ENCODE results near the gene PRR5L. TPM values are rescaled to one million over a fixed set of nuclear protein-coding genes. Genes with fewer than 3 reads are reported as not detected.

Gene PRR5L
- total RNA-seq, 3 donors from 2014 or later = 5.1 to 10.0 (median 8.5) TPM

DNA sequence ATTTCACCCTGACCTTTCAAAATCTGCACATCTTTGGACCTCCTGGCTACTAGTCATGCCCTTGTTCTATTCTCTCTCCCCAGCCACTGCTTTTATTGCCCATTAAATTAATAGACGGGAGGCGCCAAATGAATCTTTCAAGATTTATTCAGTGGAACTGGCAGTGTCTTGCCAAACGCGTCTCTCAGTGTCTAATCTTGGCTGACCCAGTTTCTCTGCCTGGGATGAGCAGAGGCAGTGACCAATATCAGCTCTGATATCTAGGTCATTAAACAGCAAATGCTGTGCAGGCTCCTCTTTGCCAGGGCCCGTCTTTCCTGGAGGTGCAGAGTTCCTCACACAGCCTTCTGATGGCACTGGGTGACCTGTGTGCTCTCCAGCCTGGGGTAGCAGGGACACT lies 140.0 kb downstream of the PRR5L start:
- H3K4me3 Mint-ChIP-seq = no peak overlapping the region
- no peak for DNase-seq
- no peak for ATAC-seq
- H3K4me1 Mint-ChIP-seq (ENCODE audit: low read depth) = peaks cover 10% of the 10 kb centered on the region
- H3K9me3 Mint-ChIP-seq = peaks cover 5% of the 10 kb centered on the region
- H3K27me3 Mint-ChIP-seq (ENCODE audit: low read depth) = no peaks in the 10 kb centered on the region
- H3K36me3 Mint-ChIP-seq (ENCODE audit: insufficient read depth) = peaks cover 2% of the 10 kb centered on the region

DNA sequence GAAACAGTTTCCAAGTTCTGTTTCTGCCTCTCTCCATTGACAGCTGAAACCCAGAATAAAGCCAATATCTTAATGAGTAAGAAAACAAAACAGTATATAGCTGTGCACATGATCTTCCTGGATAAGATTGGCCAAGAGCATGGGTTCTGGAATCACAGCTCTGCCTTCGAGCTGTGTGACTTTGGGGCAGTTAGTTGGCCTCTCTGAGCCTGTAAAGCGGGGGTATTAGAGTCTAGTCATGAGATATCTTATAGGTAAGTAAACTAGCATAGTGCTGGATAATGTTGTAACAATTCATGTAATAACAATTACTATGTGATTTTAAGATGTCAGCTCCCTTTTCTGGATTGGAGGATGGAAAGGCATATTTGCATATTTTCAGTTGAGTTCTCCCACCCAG lies 140.5 kb downstream of the PRR5L start:
- Mint-ChIP-seq H3K4me1 (ENCODE audit: low read depth) (peaks cover 9% of the 10 kb centered on the region), H3K36me3 (ENCODE audit: insufficient read depth) (peaks cover 2% of the 10 kb centered on the region), H3K4me3 (no peak overlapping the region), H3K27me3 (ENCODE audit: low read depth) (no peaks in the 10 kb centered on the region), H3K9me3 (peaks cover 5% of the 10 kb centered on the region)
- ATAC-seq (no peak), DNase-seq (no peak)

DNA sequence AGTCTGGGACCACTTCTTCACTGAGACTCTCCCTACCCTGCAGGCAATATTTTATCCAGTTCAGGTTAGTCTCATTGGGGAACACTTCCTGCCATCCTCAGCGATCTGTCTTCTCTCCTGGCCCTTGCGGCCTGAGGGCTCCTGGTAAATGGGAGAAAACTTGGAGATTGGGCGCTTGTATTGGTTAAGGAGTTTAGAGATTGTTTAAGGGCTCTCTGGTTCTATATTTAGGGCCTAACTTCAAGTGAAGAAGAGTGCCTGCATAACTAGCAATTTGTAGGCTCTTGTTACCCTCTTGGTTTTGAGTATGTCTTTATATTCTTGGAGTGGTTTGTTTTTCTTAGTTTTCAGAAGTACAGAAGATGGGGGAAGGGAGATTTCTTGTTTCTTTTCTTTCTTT lies 141.3 kb downstream of the PRR5L start:
- Mint-ChIP-seq H3K9me3 (peaks cover 5% of the 10 kb centered on the region), H3K4me3 (no peak overlapping the region), H3K4me1 (ENCODE audit: low read depth) (peaks cover 4% of the 10 kb centered on the region), H3K36me3 (ENCODE audit: insufficient read depth) (peaks cover 5% of the 10 kb centered on the region), H3K27me3 (ENCODE audit: low read depth) (no peaks in the 10 kb centered on the region)
- DNase-seq (no peak), ATAC-seq (no peak)

DNA sequence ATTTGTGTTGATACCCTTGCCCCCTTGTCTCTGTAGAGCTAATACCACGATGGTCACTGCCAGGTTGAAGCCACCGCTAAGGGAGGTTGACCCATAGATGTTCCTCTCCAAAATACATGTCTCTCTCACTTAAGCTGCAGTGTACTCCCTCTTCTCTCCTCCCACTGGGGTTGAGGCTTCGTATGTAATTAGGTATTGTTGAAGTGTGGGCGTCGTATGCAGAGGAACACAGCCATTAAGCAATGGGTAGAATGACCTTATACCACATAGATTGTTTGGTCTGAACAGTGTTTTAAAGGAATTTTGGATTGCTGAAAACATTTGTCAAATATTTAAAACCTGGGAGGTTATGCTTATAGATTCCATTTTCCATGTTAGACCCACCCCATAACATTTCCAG lies 142.0 kb downstream of the PRR5L start:
- Mint-ChIP-seq H3K9me3 (peaks cover 5% of the 10 kb centered on the region), H3K4me3 (no peak overlapping the region), H3K27me3 (ENCODE audit: low read depth) (no peaks in the 10 kb centered on the region), H3K36me3 (ENCODE audit: insufficient read depth) (peaks cover 7% of the 10 kb centered on the region), H3K4me1 (ENCODE audit: low read depth) (peaks cover 4% of the 10 kb centered on the region)
- DNase-seq = no peak
- ATAC-seq = no peak

GRCh38 chr11:36441610-36442208 lies 145.6 kb downstream of the PRR5L start:
- Mint-ChIP-seq H3K9me3 (peaks cover 5% of the 10 kb centered on the region), H3K36me3 (ENCODE audit: insufficient read depth) (peaks cover 5% of the 10 kb centered on the region), H3K4me3 (no peak overlapping the region), H3K27me3 (ENCODE audit: low read depth) (no peaks in the 10 kb centered on the region), H3K4me1 (ENCODE audit: low read depth) (peaks cover 4% of the 10 kb centered on the region)
- DNase-seq (no peak), ATAC-seq (peak in 1 of 2 donors; percentile 35)

DNA sequence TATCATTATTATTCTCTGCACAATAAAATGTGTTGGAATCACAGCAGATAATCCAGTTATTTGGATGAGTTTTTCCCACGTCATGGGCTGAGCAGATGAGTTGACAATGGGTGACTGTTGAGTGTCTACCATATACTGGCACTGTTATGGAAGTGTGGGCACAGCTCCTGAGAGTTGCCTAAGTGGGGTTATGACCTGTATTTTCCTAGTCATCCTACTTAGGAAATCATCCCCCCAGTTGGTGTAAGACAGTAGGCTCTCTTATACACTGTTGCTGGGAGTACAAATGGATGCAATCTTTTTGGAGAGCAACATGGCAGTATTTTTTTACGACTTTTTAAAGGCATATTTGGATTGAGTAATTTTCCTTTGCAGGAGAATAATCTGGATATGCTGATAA lies 147.6 kb downstream of the PRR5L start:
- Mint-ChIP-seq H3K4me3 (no peak overlapping the region), H3K4me1 (ENCODE audit: low read depth) (peaks cover 7% of the 10 kb centered on the region), H3K9me3 (peaks cover 5% of the 10 kb centered on the region), H3K27me3 (ENCODE audit: low read depth) (no peaks in the 10 kb centered on the region), H3K36me3 (ENCODE audit: insufficient read depth) (peaks cover 8% of the 10 kb centered on the region)
- DNase-seq (no peak), ATAC-seq (no peak)

- no peaks in the 10 kb centered on the region for H3K27me3 Mint-ChIP-seq (ENCODE audit: low read depth)
- H3K4me1 Mint-ChIP-seq (ENCODE audit: low read depth) = peaks cover 28% of the 10 kb centered on the region
- H3K9me3 Mint-ChIP-seq = no peaks in the 10 kb centered on the region
- DNase-seq (no peak), ATAC-seq (no peak)
- peaks cover 16% of the 10 kb centered on the region for H3K36me3 Mint-ChIP-seq (ENCODE audit: insufficient read depth)
- no peak overlapping the region for H3K4me3 Mint-ChIP-seq
Measured at GRCh38 chr11:36446135-36446534, 150.0 kb downstream of the PRR5L start.

- no peak for DNase-seq
- H3K4me3 Mint-ChIP-seq = no peak overlapping the region
- H3K27me3 Mint-ChIP-seq (ENCODE audit: low read depth) = no peaks in the 10 kb centered on the region
- no peaks in the 10 kb centered on the region for H3K9me3 Mint-ChIP-seq
- H3K4me1 Mint-ChIP-seq (ENCODE audit: low read depth) = peaks cover 38% of the 10 kb centered on the region
- H3K36me3 Mint-ChIP-seq (ENCODE audit: insufficient read depth) = peaks cover 13% of the 10 kb centered on the region
- ATAC-seq = no peak
Measured at GRCh38 chr11:36447514-36447913, 151.4 kb downstream of the PRR5L start.

- no peak overlapping the region for H3K4me3 Mint-ChIP-seq
- no peak for ATAC-seq
- H3K36me3 Mint-ChIP-seq (ENCODE audit: insufficient read depth) = peaks cover 11% of the 10 kb centered on the region
- peaks cover 42% of the 10 kb centered on the region for H3K4me1 Mint-ChIP-seq (ENCODE audit: low read depth)
- no peaks in the 10 kb centered on the region for H3K27me3 Mint-ChIP-seq (ENCODE audit: low read depth)
- H3K9me3 Mint-ChIP-seq = no peaks in the 10 kb centered on the region
- DNase-seq = no peak
Measured at GRCh38 chr11:36447947-36448346, 151.9 kb downstream of the PRR5L start.

DNA sequence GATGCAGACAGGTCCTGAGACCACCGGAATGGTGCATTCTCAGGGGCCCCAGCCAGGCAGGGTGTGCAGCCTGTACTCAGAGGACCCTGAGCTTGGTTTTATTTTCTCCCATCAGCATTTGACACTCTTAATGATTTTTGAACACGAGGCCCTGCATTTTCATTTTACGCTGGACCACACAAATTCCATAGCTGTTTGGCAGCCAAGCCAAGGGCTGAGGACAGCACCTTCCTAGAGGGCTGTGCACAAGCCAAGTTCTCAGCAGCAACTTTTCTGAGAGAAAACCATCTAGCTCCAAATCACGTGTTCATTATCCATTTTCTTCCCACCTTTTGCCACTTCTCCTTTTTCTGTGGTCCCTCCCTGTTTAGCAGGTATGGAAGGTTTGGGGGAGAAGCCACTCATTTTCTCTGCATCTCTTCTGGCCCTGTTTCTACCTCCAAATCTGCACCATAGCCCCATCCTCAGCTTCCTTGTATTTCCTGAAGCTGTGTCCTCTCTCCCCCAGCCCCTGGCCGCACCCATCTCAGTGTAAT lies 153.5 kb downstream of the PRR5L start:
- H3K4me3 Mint-ChIP-seq = peak overlapping the region; percentile 66
- H3K9me3 Mint-ChIP-seq = no peaks in the 10 kb centered on the region
- ATAC-seq (no peak), DNase-seq (no peak)
- H3K27me3 Mint-ChIP-seq (ENCODE audit: low read depth) = no peaks in the 10 kb centered on the region
- H3K36me3 Mint-ChIP-seq (ENCODE audit: insufficient read depth) = peaks cover 11% of the 10 kb centered on the region
- H3K4me1 Mint-ChIP-seq (ENCODE audit: low read depth) = peaks cover 50% of the 10 kb centered on the region

GRCh38 chr11:36450110-36450572 lies 154.1 kb downstream of the PRR5L start:
- H3K4me1 Mint-ChIP-seq (ENCODE audit: low read depth) = peaks cover 50% of the 10 kb centered on the region
- DNase-seq = no peak
- no peaks in the 10 kb centered on the region for H3K9me3 Mint-ChIP-seq

DNA sequence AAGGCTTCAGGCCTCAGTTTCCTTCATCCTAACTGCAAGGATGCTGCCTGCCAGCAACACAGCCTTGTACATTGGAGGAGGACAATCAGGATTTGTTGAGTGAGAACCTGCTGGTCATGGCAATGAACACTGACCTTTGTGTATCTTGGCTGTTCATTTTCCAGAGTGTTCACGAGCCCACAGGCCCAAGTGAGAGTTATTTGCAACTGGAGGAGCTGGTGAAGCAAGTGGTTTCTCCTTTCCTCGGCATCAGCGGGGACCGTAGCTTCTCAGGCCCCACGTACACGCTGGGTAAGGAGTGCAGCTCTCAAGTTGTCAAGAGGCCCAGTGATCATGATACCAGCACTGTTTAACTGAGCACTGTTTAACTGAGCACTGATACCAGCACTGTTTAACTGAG lies 155.0 kb downstream of the PRR5L start:
- no peak for ATAC-seq
- no peaks in the 10 kb centered on the region for H3K9me3 Mint-ChIP-seq
- H3K4me3 Mint-ChIP-seq = no peak overlapping the region
- DNase-seq = no peak
- H3K4me1 Mint-ChIP-seq (ENCODE audit: low read depth) = peaks cover 50% of the 10 kb centered on the region
- H3K27me3 Mint-ChIP-seq (ENCODE audit: low read depth) = no peaks in the 10 kb centered on the region
- H3K36me3 Mint-ChIP-seq (ENCODE audit: insufficient read depth) = peaks cover 11% of the 10 kb centered on the region

More at GRCh38 chr11:36450110-36450572, 154.1 kb downstream of the PRR5L start:
- peak overlapping the region; percentile 66 for H3K4me3 Mint-ChIP-seq
- no peak for ATAC-seq
- H3K36me3 Mint-ChIP-seq (ENCODE audit: insufficient read depth) = peaks cover 11% of the 10 kb centered on the region
- H3K27me3 Mint-ChIP-seq (ENCODE audit: low read depth) = no peaks in the 10 kb centered on the region

DNA sequence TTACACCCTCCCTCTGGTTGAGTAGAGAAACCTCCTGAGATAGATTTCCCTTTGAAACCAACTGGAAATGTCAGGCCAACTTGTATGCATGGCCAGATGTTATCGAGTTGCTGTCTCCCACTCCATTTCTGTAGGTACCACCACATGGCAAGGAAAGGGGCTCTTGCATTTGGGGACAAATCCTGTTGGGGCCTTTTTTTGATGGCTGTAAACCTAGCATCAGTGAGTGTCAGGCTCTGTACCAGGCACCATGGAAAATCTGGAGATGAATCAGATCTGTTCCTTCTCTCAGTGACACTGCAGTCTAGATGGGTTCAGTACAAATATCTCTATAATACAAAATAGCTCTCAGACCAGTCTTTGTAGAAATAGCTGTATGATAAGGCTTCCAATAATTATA lies 155.6 kb downstream of the PRR5L start:
- DNase-seq (no peak), ATAC-seq (no peak)
- H3K27me3 Mint-ChIP-seq (ENCODE audit: low read depth) = no peaks in the 10 kb centered on the region
- peaks cover 11% of the 10 kb centered on the region for H3K36me3 Mint-ChIP-seq (ENCODE audit: insufficient read depth)
- H3K4me1 Mint-ChIP-seq (ENCODE audit: low read depth) = peaks cover 50% of the 10 kb centered on the region
- H3K9me3 Mint-ChIP-seq = no peaks in the 10 kb centered on the region
- H3K4me3 Mint-ChIP-seq = no peak overlapping the region

DNA sequence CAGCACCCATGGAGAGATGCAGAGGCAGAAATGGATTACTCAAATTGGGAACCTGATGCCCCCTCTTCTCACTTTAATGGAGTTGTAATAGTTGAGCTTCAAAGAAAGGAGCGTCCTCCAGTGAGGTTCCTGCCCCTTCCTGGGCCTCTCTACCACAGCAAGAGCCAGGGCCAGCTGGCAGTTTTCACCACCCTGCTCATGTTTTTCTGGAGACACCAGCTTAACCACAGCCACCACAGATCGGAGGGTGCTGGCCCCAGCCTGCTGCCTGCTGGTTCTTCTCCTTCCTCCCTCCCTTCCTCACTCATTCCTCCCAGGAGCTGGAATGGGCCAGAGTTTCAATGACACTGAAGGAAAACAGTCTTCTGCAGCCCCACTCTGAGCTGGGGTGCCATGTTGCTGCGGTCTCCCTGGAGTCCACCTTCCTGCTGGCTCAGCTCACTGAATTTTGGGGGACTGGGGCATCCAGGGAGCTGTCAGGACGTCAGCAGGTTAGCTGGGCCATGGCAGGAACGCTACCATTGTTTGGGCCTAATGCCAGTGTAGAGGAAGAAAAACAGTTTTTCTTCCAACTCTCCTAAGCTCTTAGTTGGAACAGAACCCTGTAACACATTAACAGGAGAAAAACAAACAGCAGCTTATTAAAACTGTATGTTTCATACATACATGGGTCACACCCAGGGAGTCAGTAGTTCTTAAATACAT lies 156.3 kb downstream of the PRR5L start:
- DNase-seq (no peak), ATAC-seq (no peak)
- Mint-ChIP-seq H3K27me3 (ENCODE audit: low read depth) (no peaks in the 10 kb centered on the region), H3K4me1 (ENCODE audit: low read depth) (peaks cover 47% of the 10 kb centered on the region), H3K4me3 (no peak overlapping the region), H3K36me3 (ENCODE audit: insufficient read depth) (peaks cover 8% of the 10 kb centered on the region), H3K9me3 (no peaks in the 10 kb centered on the region)

- Mint-ChIP-seq H3K4me1 (ENCODE audit: low read depth) (peaks cover 47% of the 10 kb centered on the region), H3K4me3 (peak overlapping the region; percentile 4), H3K9me3 (no peaks in the 10 kb centered on the region), H3K36me3 (ENCODE audit: insufficient read depth) (peaks cover 8% of the 10 kb centered on the region), H3K27me3 (ENCODE audit: low read depth) (no peaks in the 10 kb centered on the region)
- ATAC-seq (no peak), DNase-seq (no peak)
Measured at GRCh38 chr11:36452961-36453360, 156.9 kb downstream of the PRR5L start.
